Naive thymus-derived CD4-positive, alpha-beta T cell (primary cell): ENCODE data around the gene LMAN1L. TPM values are rescaled to one million over a fixed set of nuclear protein-coding genes. Genes with fewer than 3 reads are reported as not detected.

ENCODE experiments used
- ATAC-seq: fragments of 150-1000 bp; cut with Tn5 transposase; 2 replicates; pipeline ENCODE4 v1.10.0; 2021; ENCODE audit warnings: mild to moderate bottlenecking, moderate library complexity
- CTCF ChIA-PET: fragments of 350-600 bp; sonication (Branson Sonifier 250); formaldehyde crosslinking; loops from one replicate; lab custom pipeline; 2021; ENCODE audit warnings: antibody characterized with exemption; lab: Charles Lee
- POLR2A ChIA-PET: fragments of 350-600 bp; sonication (Branson Sonifier 250); formaldehyde crosslinking; loops from one replicate; lab custom pipeline; 2021; ENCODE audit warnings: antibody characterized with exemption, inconsistent platforms; lab: Charles Lee
- DNase-seq, 9 donors: peaks; one replicate each; pipeline versions ENCODE4 v3.0.0 to v3.0.0-alpha.2; 2020 to 2022; ENCODE audit warnings: mixed read lengths in 1 of 9
- H3K27ac ChIP-seq: one replicate; pipeline ENCODE4 v1.7.0; 2013; ENCODE audit warnings: mild to moderate bottlenecking, low read depth, low read length, moderate library complexity
- H3K27me3 ChIP-seq, 2 donors: one replicate each; pipeline ENCODE4 v1.7.0; 2013; ENCODE audit warnings: low read length in 2 of 2, mild to moderate bottlenecking in 2 of 2, moderate library complexity in 2 of 2; ENCODE audit not compliant: control insufficient read depth in 2 of 2, insufficient read depth in 2 of 2
- H3K36me3 ChIP-seq, 3 experiments: 1 replicate in 2 of 3; 2 replicates in 1 of 3; pipeline ENCODE4 v1.7.0; 2013; ENCODE audit warnings: low read length in 3 of 3, mild to moderate bottlenecking in 3 of 3, moderate library complexity in 1 of 3; ENCODE audit not compliant: insufficient read depth in 3 of 3, control insufficient read depth in 2 of 3
- H3K4me1 ChIP-seq, 2 donors: one replicate each; pipeline ENCODE4 v1.7.0; 2013; ENCODE audit warnings: low read length in 2 of 2, mild to moderate bottlenecking in 2 of 2, moderate library complexity in 1 of 2; ENCODE audit not compliant: control insufficient read depth in 2 of 2, insufficient read depth in 2 of 2
- H3K4me3 ChIP-seq: 2 replicates; pipeline ENCODE4 v1.7.0; 2013; ENCODE audit warnings: mild to moderate bottlenecking, low read length
- H3K9me3 ChIP-seq, 3 experiments: 1 replicate in 2 of 3; 2 replicates in 1 of 3; pipeline ENCODE4 v1.7.0; 2013; ENCODE audit warnings: low read length in 3 of 3; ENCODE audit not compliant: control insufficient read depth in 2 of 3
- H3K27ac Mint-ChIP-seq, 9 donors: one replicate each; pipeline ENCODE4 v1.8.0; 2020 to 2022; ENCODE audit warnings: mixed read lengths in 9 of 9, mild to moderate bottlenecking in 8 of 9, moderate library complexity in 5 of 9, inconsistent platforms in 2 of 9
- H3K27me3 Mint-ChIP-seq, 5 donors: one replicate each; pipeline ENCODE4 v1.8.0; 2021 to 2022; ENCODE audit warnings: mixed read lengths in 5 of 5, mild to moderate bottlenecking in 1 of 5
- H3K36me3 Mint-ChIP-seq, 5 donors: one replicate each; pipeline ENCODE4 v1.8.0; 2020 to 2022; ENCODE audit warnings: mixed read lengths in 5 of 5, mild to moderate bottlenecking in 3 of 5, inconsistent platforms in 1 of 5
- H3K4me1 Mint-ChIP-seq, 7 donors: one replicate each; pipeline ENCODE4 v1.8.0; 2020 to 2022; ENCODE audit warnings: mixed read lengths in 7 of 7, mild to moderate bottlenecking in 3 of 7, inconsistent platforms in 1 of 7
- H3K4me3 Mint-ChIP-seq, 10 donors: one replicate each; pipeline ENCODE4 v1.8.0; 2020 to 2022; ENCODE audit warnings: mild to moderate bottlenecking in 10 of 10, mixed read lengths in 10 of 10, moderate library complexity in 6 of 10, inconsistent platforms in 2 of 10
- H3K9me3 Mint-ChIP-seq, 11 donors: one replicate each; pipeline ENCODE4 v1.8.0; 2020 to 2022; ENCODE audit warnings: mixed read lengths in 11 of 11, mild to moderate bottlenecking in 4 of 11, inconsistent platforms in 1 of 11, moderate library complexity in 1 of 11
- intact Hi-C, 2 donors: fragments of 100-400 bp; cut with micrococcal nuclease; formaldehyde crosslinking; loops; one replicate each; pipeline ENCODE4 v1.15.1; 2023
- polyA plus RNA-seq, 2 donors: library from polyadenylated mRNA; unstranded; fragments of 300-500 nt; fragmentation: Illumina TruSeq; gene quantifications; one replicate each; pipeline ENCODE4 v1.2.3, GENCODE V29; 2021
- total RNA-seq, 6 experiments: library from RNA in 5 of 6; stranded (reverse) in 5 of 6; gene quantifications; 1 replicate in 5 of 6; 2 replicates in 1 of 6; pipeline ENCODE4 v1.2.3 and lab custom pipeline; 2021 to 2026

Gene LMAN1L
- total and polyA plus RNA-seq, 7 experiments from 2014 or later = 0.35 to 2.4 (median 1.3) TPM; not detected in 2

- ChIA-PET POLR2A (interaction anchor here (0.8 to 0.9 kb wide), 3 partner anchors 10 to 86 kb away, joined by 3 read pairs; no protein-coding TSS in a partner anchor), CTCF (interaction anchor here (2.4 kb wide), 1 partner anchor 46 kb away, joined by 8 read pairs; no protein-coding TSS in a partner anchor)
- peaks cover 0 to 3% (median 0%) of the 10 kb centered on the region in 5 donors for H3K27me3 Mint-ChIP-seq
- peaks cover 0 to 17% (median 0%) of the 10 kb centered on the region in 7 donors for H3K4me1 Mint-ChIP-seq
- intact Hi-C loops = no loop called here
- no peaks in the 10 kb centered on the region for H3K27me3 ChIP-seq
- H3K27ac ChIP-seq = no peak overlapping the region
- no peaks in the 10 kb centered on the region for H3K36me3 Mint-ChIP-seq
- no peaks in the 10 kb centered on the region for H3K4me1 ChIP-seq
- DNase-seq (no peak), ATAC-seq (no peak)
- no peaks in the 10 kb centered on the region for H3K9me3 Mint-ChIP-seq
- no peak overlapping the region for H3K4me3 Mint-ChIP-seq
- no peaks in the 10 kb centered on the region for H3K9me3 ChIP-seq
- no peaks in the 10 kb centered on the region for H3K36me3 ChIP-seq
- H3K4me3 ChIP-seq = no peak overlapping the region
- H3K27ac Mint-ChIP-seq = peak overlapping the region in 1 of 9 donors; percentile 48
These were observed 2.7 kb downstream of the LMAN1L start for GRCh38 chr15:74815121-74815934.

- no peaks in the 10 kb centered on the region for H3K27me3 ChIP-seq
- no peaks in the 10 kb centered on the region for H3K9me3 ChIP-seq
- ChIA-PET POLR2A (interaction anchor here (0.8 to 0.9 kb wide), 3 partner anchors 10 to 86 kb away, joined by 3 read pairs; no protein-coding TSS in a partner anchor), CTCF (interaction anchor here (2.4 kb wide), 1 partner anchor 47 kb away, joined by 8 read pairs; no protein-coding TSS in a partner anchor)
- no peaks in the 10 kb centered on the region for H3K9me3 Mint-ChIP-seq
- no peak overlapping the region for H3K27ac Mint-ChIP-seq
- H3K4me3 ChIP-seq = no peak overlapping the region
- no peaks in the 10 kb centered on the region for H3K36me3 Mint-ChIP-seq
- DNase-seq (no peak), ATAC-seq (no peak)
- peaks cover 0 to 17% (median 0%) of the 10 kb centered on the region in 7 donors for H3K4me1 Mint-ChIP-seq
- no peaks in the 10 kb centered on the region for H3K36me3 ChIP-seq
- H3K27ac ChIP-seq = no peak overlapping the region
- H3K4me3 Mint-ChIP-seq = no peak overlapping the region
- peaks cover 0 to 3% (median 0%) of the 10 kb centered on the region in 5 donors for H3K27me3 Mint-ChIP-seq
- H3K4me1 ChIP-seq = no peaks in the 10 kb centered on the region
- intact Hi-C loops = no loop called here
These were observed 3.3 kb downstream of the LMAN1L start for GRCh38 chr15:74815961-74816360.

GRCh38 chr15:74816624-74817369 lies 4.2 kb downstream of the LMAN1L start:
- H3K4me1 ChIP-seq = no peaks in the 10 kb centered on the region
- no peaks in the 10 kb centered on the region for H3K9me3 ChIP-seq
- H3K36me3 ChIP-seq = no peaks in the 10 kb centered on the region
- Mint-ChIP-seq H3K36me3 (no peaks in the 10 kb centered on the region), H3K27ac (peak overlapping the region in 1 of 9 donors; percentile 62), H3K4me1 (peaks cover 0 to 17% (median 0%) of the 10 kb centered on the region in 7 donors), H3K9me3 (no peaks in the 10 kb centered on the region), H3K4me3 (no peak overlapping the region), H3K27me3 (peaks cover 0 to 3% (median 0%) of the 10 kb centered on the region in 5 donors)
- CTCF ChIA-PET = interaction anchor here (2.4 kb wide), 1 partner anchor 48 kb away, joined by 8 read pairs; no protein-coding TSS in a partner anchor
- intact Hi-C loops = no loop called here
- H3K4me3 ChIP-seq = no peak overlapping the region
- POLR2A ChIA-PET = no interaction called here
- DNase-seq (no peak), ATAC-seq (no peak)
- no peak overlapping the region for H3K27ac ChIP-seq
- no peaks in the 10 kb centered on the region for H3K27me3 ChIP-seq

GRCh38 chr15:74817370-74817737 lies 4.7 kb downstream of the LMAN1L start:
- no peaks in the 10 kb centered on the region for H3K4me1 ChIP-seq
- Mint-ChIP-seq H3K4me1 (peaks cover 0 to 17% (median 0%) of the 10 kb centered on the region in 7 donors), H3K36me3 (no peaks in the 10 kb centered on the region), H3K27ac (no peak overlapping the region), H3K4me3 (no peak overlapping the region), H3K9me3 (no peaks in the 10 kb centered on the region), H3K27me3 (peaks cover 0 to 3% (median 0%) of the 10 kb centered on the region in 5 donors)
- H3K36me3 ChIP-seq = no peaks in the 10 kb centered on the region
- no peak for ATAC-seq
- no peak for DNase-seq
- no peak overlapping the region for H3K27ac ChIP-seq
- ChIA-PET CTCF (no interaction called here), POLR2A (no interaction called here)
- no peaks in the 10 kb centered on the region for H3K27me3 ChIP-seq
- H3K9me3 ChIP-seq = no peaks in the 10 kb centered on the region
- no peak overlapping the region for H3K4me3 ChIP-seq
- intact Hi-C loops = no loop called here

- Mint-ChIP-seq H3K9me3 (no peaks in the 10 kb centered on the region), H3K36me3 (no peaks in the 10 kb centered on the region), H3K4me1 (peaks cover 0 to 17% (median 4%) of the 10 kb centered on the region in 7 donors), H3K27ac (no peak overlapping the region), H3K4me3 (no peak overlapping the region), H3K27me3 (peaks cover 0 to 7% (median 5%) of the 10 kb centered on the region in 5 donors)
- DNase-seq (no peak), ATAC-seq (no peak)
- Histone ChIP-seq H3K4me1 (no peaks in the 10 kb centered on the region), H3K9me3 (no peaks in the 10 kb centered on the region), H3K4me3 (no peak overlapping the region), H3K27me3 (no peaks in the 10 kb centered on the region), H3K36me3 (no peaks in the 10 kb centered on the region), H3K27ac (no peak overlapping the region)
- ChIA-PET CTCF (interaction anchor here (1.5 kb wide), 1 partner anchor 51 kb away, joined by 4 read pairs; no protein-coding TSS in a partner anchor), POLR2A (interaction anchor here (0.6 kb wide), 1 partner anchor 42 kb away, joined by 3 read pairs; no protein-coding TSS in a partner anchor)
- intact Hi-C loops = no loop called here
These were observed 7.4 kb downstream of the LMAN1L start for GRCh38 chr15:74820056-74820455.

- H3K9me3 ChIP-seq = no peaks in the 10 kb centered on the region
- no peak overlapping the region for H3K4me3 Mint-ChIP-seq
- no peaks in the 10 kb centered on the region for H3K36me3 Mint-ChIP-seq
- H3K27ac Mint-ChIP-seq = no peak overlapping the region
- DNase-seq (no peak), ATAC-seq (peak; percentile 39)
- peaks cover 0 to 10% (median 7%) of the 10 kb centered on the region in 5 donors for H3K27me3 Mint-ChIP-seq
- POLR2A ChIA-PET = no interaction called here
- H3K27me3 ChIP-seq = no peaks in the 10 kb centered on the region
- CTCF ChIA-PET = interaction anchor here (0.6 kb wide), 1 partner anchor 314 kb away, joined by 4 read pairs; no protein-coding TSS in a partner anchor
- H3K4me3 ChIP-seq = no peak overlapping the region
- H3K27ac ChIP-seq = no peak overlapping the region
- peaks cover 0 to 13% (median 4%) of the 10 kb centered on the region in 7 donors for H3K4me1 Mint-ChIP-seq
- H3K36me3 ChIP-seq = no peaks in the 10 kb centered on the region
- no peaks in the 10 kb centered on the region for H3K4me1 ChIP-seq
- intact Hi-C loops = no loop called here
- H3K9me3 Mint-ChIP-seq = no peaks in the 10 kb centered on the region
These were observed 8.6 kb downstream of the LMAN1L start for GRCh38 chr15:74821091-74821789.
